ENCODE data around the gene CIROP. TPM values are rescaled to one million over a fixed set of nuclear protein-coding genes. Genes with fewer than 3 reads are reported as not detected.

CIROP gene
- total RNA-seq, 1 donor from 2014 or later: 0.19 TPM

DNA sequence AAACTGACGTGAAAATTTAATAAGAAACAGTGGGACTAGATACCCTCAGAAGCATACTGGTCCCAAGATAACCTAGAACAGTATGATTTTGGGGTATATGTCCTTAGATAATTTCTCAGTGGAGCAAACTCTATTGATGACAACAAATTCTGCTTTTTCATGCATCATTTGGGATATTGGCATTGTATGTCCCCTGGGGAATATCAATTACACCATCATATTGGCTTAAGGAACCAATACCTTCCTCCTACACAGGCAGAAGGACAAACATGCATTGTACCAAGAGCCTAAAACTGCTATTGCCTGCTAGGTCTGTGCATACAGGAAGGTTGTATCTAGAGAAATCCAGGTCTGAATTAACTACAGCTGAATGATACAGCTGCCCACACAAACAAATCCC lies 29.9 kb downstream of the CIROP start:
- H3K36me3 Mint-ChIP-seq: peaks cover 28% of the 10 kb centered on the region
- H3K4me1 Mint-ChIP-seq (ENCODE audit: unreplicated experiment): peaks cover 23% of the 10 kb centered on the region
- H3K4me3 Mint-ChIP-seq: no peak overlapping the region
- H3K27me3 Mint-ChIP-seq: no peaks in the 10 kb centered on the region
- DNase-seq (ENCODE audit: extremely low spot score, unreplicated experiment): no peak
- no peak overlapping the region for H3K27ac Mint-ChIP-seq
- no peaks in the 10 kb centered on the region for H3K9me3 Mint-ChIP-seq
- TF ChIP-seq, protein P1, sequence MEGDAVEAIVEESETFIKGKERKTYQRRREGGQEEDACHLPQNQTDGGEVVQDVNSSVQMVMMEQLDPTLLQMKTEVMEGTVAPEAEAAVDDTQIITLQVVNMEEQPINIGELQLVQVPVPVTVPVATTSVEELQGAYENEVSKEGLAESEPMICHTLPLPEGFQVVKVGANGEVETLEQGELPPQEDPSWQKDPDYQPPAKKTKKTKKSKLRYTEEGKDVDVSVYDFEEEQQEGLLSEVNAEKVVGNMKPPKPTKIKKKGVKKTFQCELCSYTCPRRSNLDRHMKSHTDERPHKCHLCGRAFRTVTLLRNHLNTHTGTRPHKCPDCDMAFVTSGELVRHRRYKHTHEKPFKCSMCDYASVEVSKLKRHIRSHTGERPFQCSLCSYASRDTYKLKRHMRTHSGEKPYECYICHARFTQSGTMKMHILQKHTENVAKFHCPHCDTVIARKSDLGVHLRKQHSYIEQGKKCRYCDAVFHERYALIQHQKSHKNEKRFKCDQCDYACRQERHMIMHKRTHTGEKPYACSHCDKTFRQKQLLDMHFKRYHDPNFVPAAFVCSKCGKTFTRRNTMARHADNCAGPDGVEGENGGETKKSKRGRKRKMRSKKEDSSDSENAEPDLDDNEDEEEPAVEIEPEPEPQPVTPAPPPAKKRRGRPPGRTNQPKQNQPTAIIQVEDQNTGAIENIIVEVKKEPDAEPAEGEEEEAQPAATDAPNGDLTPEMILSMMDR (conservative IDR thresholded peaks at IDR 0.05): no peak

DNA sequence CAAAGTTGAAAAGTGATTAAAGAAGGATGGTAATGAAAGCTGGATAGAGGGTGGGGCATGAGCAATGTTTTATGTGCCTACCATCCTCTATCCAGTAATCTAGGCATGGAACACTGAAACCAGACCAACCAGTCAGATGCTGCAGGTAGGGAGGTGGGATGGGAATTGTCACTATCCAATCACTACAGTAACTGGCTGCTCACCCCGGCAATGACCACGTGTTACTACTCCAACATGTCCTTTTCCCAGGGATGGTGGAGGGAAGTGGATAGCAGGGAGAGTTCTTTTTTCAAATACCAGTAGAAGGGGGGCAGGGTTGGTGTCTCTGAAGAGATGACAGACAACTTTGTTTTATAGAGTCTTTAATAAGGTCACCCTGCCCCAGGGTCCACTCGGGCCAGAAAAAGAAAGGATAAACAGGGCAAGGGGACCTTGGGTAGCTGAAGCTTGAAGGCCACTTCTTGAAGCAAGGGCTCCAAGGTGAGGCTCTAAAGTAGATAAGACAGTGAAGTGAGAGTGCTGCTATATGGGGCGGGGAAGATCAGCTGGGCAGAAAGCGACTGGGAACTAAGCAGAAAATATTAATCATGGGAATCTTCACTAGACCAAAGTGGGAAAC lies 32.8 kb downstream of the CIROP start:
- Mint-ChIP-seq H3K36me3 (peaks cover 25% of the 10 kb centered on the region), H3K4me1 (ENCODE audit: unreplicated experiment) (peaks cover 34% of the 10 kb centered on the region), H3K27me3 (no peaks in the 10 kb centered on the region), H3K9me3 (no peaks in the 10 kb centered on the region), H3K27ac (peak overlapping the region; percentile 96), H3K4me3 (peak overlapping the region; percentile 93)
- TF ChIP-seq, protein P1 (conservative IDR thresholded peaks at IDR 0.05): no peak
- DNase-seq (ENCODE audit: extremely low spot score, unreplicated experiment): no peak

DNA sequence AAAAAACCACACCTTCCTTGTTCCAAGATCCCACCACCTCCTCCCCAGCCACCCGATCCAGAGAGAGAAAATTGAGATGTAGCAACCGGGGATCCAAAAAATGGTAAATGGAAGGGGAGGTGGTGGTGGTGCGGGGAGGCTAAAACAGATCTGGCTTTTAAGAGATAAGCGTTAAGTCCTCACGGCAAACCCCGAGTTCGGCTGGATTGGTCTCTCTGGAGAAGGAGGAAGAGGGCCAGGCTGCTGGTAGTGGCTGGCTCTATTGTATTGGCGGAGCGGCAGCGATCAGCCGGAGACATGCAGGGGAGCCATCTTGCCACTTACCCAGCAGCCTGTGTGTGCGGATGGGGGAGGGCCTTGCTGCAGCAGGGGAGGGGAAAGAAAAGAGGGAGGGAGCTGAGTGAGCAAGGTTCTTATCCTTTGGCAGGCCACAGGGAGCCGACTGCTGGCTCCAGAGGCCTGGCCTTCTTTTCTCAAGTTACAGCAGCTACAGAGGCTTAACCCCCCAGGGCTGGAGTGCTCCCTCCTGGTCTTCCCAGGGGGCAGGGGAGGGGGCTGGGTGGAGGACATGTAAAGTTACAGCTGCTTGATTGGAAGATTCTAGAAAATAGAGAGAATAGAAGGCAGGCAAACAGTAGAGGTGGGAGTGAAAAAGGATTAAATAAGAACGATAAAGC lies 33.4 kb downstream of the CIROP start:
- TF ChIP-seq, protein P1 (conservative IDR thresholded peaks at IDR 0.05): no peak
- H3K27ac Mint-ChIP-seq: peak overlapping the region; percentile 96
- H3K27me3 Mint-ChIP-seq: no peaks in the 10 kb centered on the region
- H3K4me1 Mint-ChIP-seq (ENCODE audit: unreplicated experiment): peaks cover 34% of the 10 kb centered on the region
- H3K4me3 Mint-ChIP-seq: peak overlapping the region; percentile 93
- no peak for DNase-seq (ENCODE audit: extremely low spot score, unreplicated experiment)
- H3K36me3 Mint-ChIP-seq: peaks cover 25% of the 10 kb centered on the region
- H3K9me3 Mint-ChIP-seq: no peaks in the 10 kb centered on the region

DNA sequence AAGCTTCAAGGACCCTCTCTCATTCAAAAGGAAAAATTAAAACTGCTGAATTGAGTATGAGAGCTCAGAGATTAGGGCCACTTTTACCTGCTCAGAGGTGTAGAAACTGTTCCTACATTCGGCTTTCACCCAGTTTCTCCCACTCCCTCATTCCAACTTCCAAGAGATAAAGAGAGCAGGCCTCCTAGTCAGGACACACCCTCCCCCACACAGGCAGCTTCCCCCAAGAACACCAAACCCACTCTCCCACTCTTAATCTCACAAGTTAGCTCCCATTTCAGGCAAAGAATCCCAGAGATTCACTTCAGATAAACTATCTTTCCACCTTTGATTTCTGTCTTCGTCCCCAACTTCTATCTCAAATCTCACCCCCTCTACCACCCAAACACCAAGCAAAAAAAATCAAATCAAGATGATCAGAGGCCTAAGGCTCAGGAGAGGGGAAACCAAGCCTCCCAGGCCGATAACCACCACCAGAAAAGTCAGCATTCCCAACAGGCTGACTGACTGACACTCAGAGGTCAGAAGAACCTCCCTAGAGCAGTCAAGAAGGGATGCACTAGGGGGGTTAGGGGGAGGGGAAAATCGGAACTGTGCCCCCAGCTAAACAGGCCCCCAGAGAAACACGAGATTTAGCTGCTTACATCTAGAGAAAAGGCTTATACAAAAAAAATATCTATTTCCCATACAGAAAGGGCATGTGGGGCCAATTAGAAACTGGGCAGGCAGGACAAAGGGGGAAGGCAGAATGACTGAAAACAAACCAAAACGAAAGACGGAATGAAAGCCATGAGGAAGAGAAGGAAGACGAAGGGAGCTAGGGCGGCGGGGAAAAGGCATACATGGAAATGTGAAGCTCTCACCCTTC lies 34.3 kb downstream of the CIROP start:
- peak overlapping the region; percentile 96 for H3K27ac Mint-ChIP-seq
- no peaks in the 10 kb centered on the region for H3K27me3 Mint-ChIP-seq
- peaks cover 32% of the 10 kb centered on the region for H3K36me3 Mint-ChIP-seq
- peak overlapping the region; percentile 93 for H3K4me3 Mint-ChIP-seq
- TF ChIP-seq, protein P1 (conservative IDR thresholded peaks at IDR 0.05): no peak
- peaks cover 40% of the 10 kb centered on the region for H3K4me1 Mint-ChIP-seq (ENCODE audit: unreplicated experiment)
- H3K9me3 Mint-ChIP-seq: no peaks in the 10 kb centered on the region
- no peak for DNase-seq (ENCODE audit: extremely low spot score, unreplicated experiment)

DNA sequence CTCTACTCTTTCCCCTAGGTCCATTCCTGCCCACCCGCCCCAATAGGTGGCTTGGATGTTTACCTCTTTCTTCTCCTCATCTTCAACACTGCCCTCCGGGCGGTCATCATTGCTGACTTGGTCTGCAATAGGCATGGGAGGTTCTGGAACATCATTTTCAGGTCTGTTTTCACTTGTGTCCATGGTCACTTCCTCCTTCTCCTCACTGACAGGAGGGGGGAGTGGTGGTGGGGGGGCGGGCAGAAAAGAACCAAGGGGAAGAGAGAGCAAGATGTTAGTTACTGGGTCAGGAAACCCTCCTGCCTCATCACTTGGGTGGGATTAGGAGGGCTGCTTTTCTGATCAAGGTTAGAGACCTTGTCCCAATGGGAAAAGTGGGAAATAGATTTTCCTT lies 35.4 kb downstream of the CIROP start:
- H3K27ac Mint-ChIP-seq: peak overlapping the region; percentile 96

More for the DNA sequence above, 35.4 kb downstream of the CIROP start:
- no peaks in the 10 kb centered on the region for H3K9me3 Mint-ChIP-seq
- DNase-seq (ENCODE audit: extremely low spot score, unreplicated experiment): no peak
- H3K4me3 Mint-ChIP-seq: peak overlapping the region; percentile 93
- H3K27me3 Mint-ChIP-seq: no peaks in the 10 kb centered on the region
- peaks cover 40% of the 10 kb centered on the region for H3K4me1 Mint-ChIP-seq (ENCODE audit: unreplicated experiment)
- TF ChIP-seq, protein P1 (conservative IDR thresholded peaks at IDR 0.05): no peak
- H3K36me3 Mint-ChIP-seq: peaks cover 28% of the 10 kb centered on the region
